ENCODE data around the gene INPP5D. TPM values are rescaled to one million over a fixed set of nuclear protein-coding genes. Genes with fewer than 3 reads are reported as not detected.

Gene INPP5D
- polyA plus RNA-seq, 3 donors: 30.6 to 90.2 (median 54.8) TPM

GRCh38 chr2:233059547-233059796 lies 670 bp upstream of the INPP5D start:
- peak overlapping the region; percentile 80 to 99 for H3K27ac ChIP-seq (ENCODE audit: low read depth in 1 of 2, low read length in 2 of 2)
- intact Hi-C loops (cut with micrococcal nuclease): loop anchor here in 1 of 2 donors (10.0 kb wide), 1 partner anchor 205 kb away; no protein-coding TSS in a partner anchor
- Mint-ChIP-seq H3K27ac (peak overlapping the region; percentile 92 to 97 (median 96)), H3K9me3 (peaks cover 0 to 3% (median 0%) of the 10 kb centered on the region in 7 donors), H3K4me1 (peaks cover 41% of the 10 kb centered on the region), H3K27me3 (ENCODE audit: low read depth in 3 of 3) (peaks cover 2 to 7% (median 3%) of the 10 kb centered on the region in 3 donors), H3K4me3 (peak overlapping the region; percentile 97 to 98), H3K36me3 (peaks cover 0 to 13% of the 10 kb centered on the region in 2 donors)
- H3K9ac ChIP-seq (ENCODE audit: insufficient read depth, low read length, poor library complexity, severe bottlenecking): peak overlapping the region; percentile 96
- peaks cover 38 to 50% of the 10 kb centered on the region in 2 donors for H3K4me1 ChIP-seq (ENCODE audit: control insufficient read depth in 1 of 2, insufficient read depth in 2 of 2, low read length in 2 of 2)
- H3K4me2 ChIP-seq (replicated peaks; ENCODE audit: extremely low read depth, low read length, poor library complexity, severe bottlenecking): peak overlapping the region; percentile 84
- H4K20me1 ChIP-seq (ENCODE audit: insufficient read depth, low read length): peaks cover 40% of the 10 kb centered on the region
- H3K9me3 ChIP-seq (replicated peaks in 1 of 2; ENCODE audit: control insufficient read depth in 1 of 2, insufficient read depth in 1 of 2, low read length in 2 of 2): no peaks in the 10 kb centered on the region
- H3K4me3 ChIP-seq (replicated peaks in 1 of 3; ENCODE audit: low read depth in 2 of 3, low read length in 3 of 3): peak overlapping the region in 2 of 3 experiments; percentile 81 to 99
- H3K27me3 ChIP-seq (ENCODE audit: control insufficient read depth in 2 of 2, insufficient read depth in 2 of 2, low read length in 2 of 2): no peaks in the 10 kb centered on the region
- peaks cover 59% of the 10 kb centered on the region for H3K79me2 ChIP-seq (ENCODE audit: insufficient read depth, low read length)
- 0% methylated on average over 3 of the region's 7 CpGs for WGBS (ENCODE audit: insufficient coverage)
- peaks cover 0 to 3% of the 10 kb centered on the region in 2 donors for H3K36me3 ChIP-seq (replicated peaks in 1 of 2; ENCODE audit: control insufficient read depth in 1 of 2, insufficient read depth in 2 of 2, low read length in 2 of 2)
- DNase-seq: no peak
- peak overlapping the region; percentile 96 for H2AFZ ChIP-seq (ENCODE audit: insufficient read depth, low read depth, low read length, poor library complexity, severe bottlenecking)
- TF ChIP-seq CTCF (IDR thresholded peaks at IDR 0.05): no peak

- Histone ChIP-seq H3K27me3 (ENCODE audit: control insufficient read depth in 2 of 2, insufficient read depth in 2 of 2, low read length in 2 of 2) (no peaks in the 10 kb centered on the region), H3K27ac (ENCODE audit: low read depth in 1 of 2, low read length in 2 of 2) (peak overlapping the region; percentile 80 to 99), H3K9me3 (replicated peaks in 1 of 2; ENCODE audit: control insufficient read depth in 1 of 2, insufficient read depth in 1 of 2, low read length in 2 of 2) (no peaks in the 10 kb centered on the region), H3K36me3 (replicated peaks in 1 of 2; ENCODE audit: control insufficient read depth in 1 of 2, insufficient read depth in 2 of 2, low read length in 2 of 2) (peaks cover 0 to 3% of the 10 kb centered on the region in 2 donors), H3K4me1 (ENCODE audit: control insufficient read depth in 1 of 2, insufficient read depth in 2 of 2, low read length in 2 of 2) (peaks cover 48 to 60% of the 10 kb centered on the region in 2 donors), H3K4me2 (replicated peaks; ENCODE audit: extremely low read depth, low read length, poor library complexity, severe bottlenecking) (peak overlapping the region; percentile 84), H2AFZ (ENCODE audit: insufficient read depth, low read depth, low read length, poor library complexity, severe bottlenecking) (peak overlapping the region; percentile 96), H4K20me1 (ENCODE audit: insufficient read depth, low read length) (peaks cover 49% of the 10 kb centered on the region), H3K79me2 (ENCODE audit: insufficient read depth, low read length) (peaks cover 70% of the 10 kb centered on the region), H3K9ac (ENCODE audit: insufficient read depth, low read length, poor library complexity, severe bottlenecking) (peak overlapping the region; percentile 96), H3K4me3 (replicated peaks in 1 of 3; ENCODE audit: low read depth in 2 of 3, low read length in 3 of 3) (peak overlapping the region; percentile 81 to 99 (median 87))
- H3K27me3 Mint-ChIP-seq (ENCODE audit: low read depth in 3 of 3): peaks cover 0 to 4% (median 0%) of the 10 kb centered on the region in 3 donors
- peak overlapping the region; percentile 92 to 97 (median 96) for H3K27ac Mint-ChIP-seq
- peaks cover 0 to 15% of the 10 kb centered on the region in 2 donors for H3K36me3 Mint-ChIP-seq
- peaks cover 52% of the 10 kb centered on the region for H3K4me1 Mint-ChIP-seq
- peak overlapping the region; percentile 97 to 98 for H3K4me3 Mint-ChIP-seq
- intact Hi-C loops (cut with micrococcal nuclease): loop anchor here (2.0 to 5.0 kb wide), 3 partner anchors 26 to 182 kb away; no protein-coding TSS in a partner anchor
- WGBS (ENCODE audit: insufficient coverage): 0% methylated on average over 13 of the region's 13 CpGs
- no peak for TF ChIP-seq CTCF (IDR thresholded peaks at IDR 0.05)
- peaks cover 0 to 3% (median 0%) of the 10 kb centered on the region in 7 donors for H3K9me3 Mint-ChIP-seq
- no peak for DNase-seq
Observed at GRCh38 chr2:233060501-233060979, 398 bp downstream of the INPP5D start.

Measured in CD14-positive monocyte (primary cell).